Mesendoderm (in vitro differentiated cells): Measurements from ENCODE around the gene CCDC136. TPM values are rescaled to one million over a fixed set of nuclear protein-coding genes. Genes with fewer than 3 reads are reported as not detected.

Experiments used
- DNase-seq: peaks from one replicate; pipeline ENCODE4 v3.0.0; 2013
- H2AK5ac ChIP-seq: 2 replicates; pipeline ENCODE4 v1.6.1; 2013; ENCODE audit warnings: low read length, inconsistent platforms
- H2BK120ac ChIP-seq: 2 replicates; pipeline ENCODE4 v1.6.1; 2013; ENCODE audit warnings: low read depth, mild to moderate bottlenecking, low read length, moderate library complexity, mixed read lengths
- H2BK15ac ChIP-seq: replicated peaks from 2 replicates; pipeline ENCODE4 v1.6.1; 2013; ENCODE audit warnings: low read depth, mild to moderate bottlenecking, moderate library complexity
- H2BK5ac ChIP-seq: 2 replicates; pipeline ENCODE4 v1.6.1; 2013; ENCODE audit warnings: low read length, inconsistent platforms
- H3K18ac ChIP-seq: 2 replicates; pipeline ENCODE4 v1.6.1; 2013; ENCODE audit warnings: mild to moderate bottlenecking, low read length, mixed read lengths
- H3K23ac ChIP-seq: one replicate; pipeline ENCODE4 v1.6.1; 2013; ENCODE audit warnings: low read length
- H3K27ac ChIP-seq: 2 replicates; pipeline ENCODE4 v1.5.1; 2013; ENCODE audit warnings: low read depth, mild to moderate bottlenecking, inconsistent platforms, low read length, moderate library complexity
- H3K27me3 ChIP-seq: 2 replicates; pipeline ENCODE4 v1.6.1; 2013; ENCODE audit warnings: low read length, control low read depth, mild to moderate bottlenecking, inconsistent platforms; ENCODE audit not compliant: insufficient read depth, poor library complexity
- H3K36me3 ChIP-seq: 2 replicates; pipeline ENCODE4 v1.6.1; 2013; ENCODE audit warnings: low read length, inconsistent platforms; ENCODE audit not compliant: control insufficient read depth, insufficient read depth
- H3K4ac ChIP-seq: one replicate; pipeline ENCODE4 v1.6.1; 2013; ENCODE audit warnings: low read depth, mild to moderate bottlenecking, low read length, moderate library complexity
- H3K4me1 ChIP-seq: 2 replicates; pipeline ENCODE4 v1.6.1; 2013; ENCODE audit warnings: low read depth, low read length, inconsistent platforms; ENCODE audit not compliant: control insufficient read depth
- H3K4me2 ChIP-seq: 2 replicates; pipeline ENCODE4 v1.6.1; 2013; ENCODE audit warnings: low read length
- H3K4me3 ChIP-seq: 2 replicates; pipeline ENCODE4 v1.5.1; 2013; ENCODE audit warnings: mild to moderate bottlenecking, low read length
- H3K56ac ChIP-seq: one replicate; pipeline ENCODE4 v1.6.1; 2013; ENCODE audit warnings: low read length
- H3K79me1 ChIP-seq: 2 replicates; pipeline ENCODE4 v1.6.1; 2013; ENCODE audit warnings: low read length, inconsistent platforms
- H3K79me2 ChIP-seq: 2 replicates; pipeline ENCODE4 v1.6.1; 2013; ENCODE audit warnings: mild to moderate bottlenecking, low read length; ENCODE audit not compliant: control insufficient read depth, insufficient read depth
- H3K9ac ChIP-seq: 2 replicates; pipeline ENCODE4 v1.6.1; 2013; ENCODE audit warnings: low read length, inconsistent platforms
- H4K5ac ChIP-seq: one replicate; pipeline ENCODE4 v1.6.1; 2013; ENCODE audit warnings: low read length
- H4K8ac ChIP-seq: one replicate; pipeline ENCODE4 v1.6.1; 2013; ENCODE audit warnings: low read depth, mild to moderate bottlenecking, control low read depth, low read length, moderate library complexity
- WGBS: extraction: QIAGEN DNeasy Blood & Tissue Kit; methylation state at CpG from one replicate; pipeline ENCODE4 v1.1.7; 2013; ENCODE audit warnings: low lambda C conversion rate, missing lambda C conversion rate; ENCODE audit not compliant: insufficient coverage; ENCODE audit errors: extremely low coverage; 5-methylcytosine and 5-hydroxymethylcytosine counted together
- polyA plus RNA-seq, 2 experiments: library from polyadenylated mRNA; stranded (reverse); fragments of 200-250 nt; gene quantifications; one replicate each; pipeline ENCODE4 v1.2.3, GENCODE V29; 2013

The CCDC136 gene
- 7.6 TPM for polyA plus RNA-seq (2013, experiment 1 of 2)
- polyA plus RNA-seq (2013, experiment 2 of 2), result 6.9 TPM

DNA sequence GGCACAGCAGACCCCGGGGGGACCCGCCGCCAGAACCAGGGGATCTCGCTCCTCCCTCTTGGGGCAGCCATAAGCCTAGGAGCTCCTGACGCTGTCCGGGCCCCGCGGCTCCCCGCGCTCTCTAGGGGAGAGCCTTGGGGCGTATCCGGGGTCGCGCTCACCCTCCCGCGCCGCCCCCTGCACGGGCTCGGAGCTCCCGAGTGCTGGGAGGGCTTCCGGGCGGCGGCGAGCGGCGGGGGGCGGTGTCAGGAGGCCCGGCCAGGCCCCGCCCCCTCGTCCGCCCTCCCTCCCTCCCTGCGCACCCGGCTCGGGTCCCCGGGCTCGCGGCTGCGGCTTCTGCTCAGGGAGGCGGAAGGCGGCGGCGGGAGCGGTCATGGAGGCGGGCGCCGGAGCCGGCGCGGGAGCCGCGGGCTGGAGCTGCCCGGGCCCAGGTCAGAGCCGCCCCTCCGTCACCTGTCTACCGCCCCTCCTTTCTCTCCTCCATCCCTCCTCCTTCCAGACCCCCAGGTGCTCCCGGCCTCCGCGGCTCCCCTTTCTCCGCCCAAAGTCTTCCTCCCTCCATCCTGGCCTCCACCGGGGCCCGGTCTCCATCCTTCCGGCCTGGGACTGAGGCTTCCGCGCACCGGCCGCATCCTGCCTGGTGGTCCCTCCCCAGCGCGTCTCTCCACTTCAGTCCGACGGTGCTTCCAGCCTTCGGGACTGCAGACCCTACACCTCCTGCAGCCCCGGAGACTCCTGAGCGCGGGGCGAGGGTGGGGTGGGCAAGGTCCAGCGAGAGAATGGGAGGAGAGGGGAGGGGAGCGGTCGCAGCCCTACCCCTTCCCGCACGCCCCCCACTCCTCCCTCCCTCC lies at the start of gene CCDC136:
CCDC136 (plus strand) TSS at position 848 of the 851 bp plus-strand sequence. CDS start 444 bp downstream, outside the sequence.
- no peak within 1 kb of the TSS for H3K27ac ChIP-seq
- DNase-seq, result peak; percentile 68
- H3K56ac ChIP-seq, result peak within 1 kb of the TSS; percentile 87
- no peak within 1 kb of the TSS for H3K23ac ChIP-seq
- H2AK5ac ChIP-seq, result no peak within 1 kb of the TSS
- H2BK15ac ChIP-seq, result no peak within 1 kb of the TSS
- H3K4me1 ChIP-seq, result no peaks in the 10 kb centered on the region
- no peaks in the 10 kb centered on the region for H3K79me2 ChIP-seq
- H3K36me3 ChIP-seq, result no peaks in the 10 kb centered on the region
- peak within 1 kb of the TSS; percentile 64 for H3K18ac ChIP-seq
- H2BK120ac ChIP-seq, result no peak within 1 kb of the TSS
- no peaks in the 10 kb centered on the region for H3K27me3 ChIP-seq
- no peak within 1 kb of the TSS for H4K5ac ChIP-seq
- WGBS, result no CpG with 5 or more reads among the region's 80 CpGs
- H3K79me1 ChIP-seq, result no peaks in the 10 kb centered on the region
- H3K4me2 ChIP-seq, result peak within 1 kb of the TSS; percentile 96
- peak within 1 kb of the TSS; percentile 83 for H3K4me3 ChIP-seq
- peak within 1 kb of the TSS; percentile 78 for H3K9ac ChIP-seq
- H3K4ac ChIP-seq, result peak within 1 kb of the TSS; percentile 25
- H4K8ac ChIP-seq, result no peak within 1 kb of the TSS
- peak within 1 kb of the TSS; percentile 63 for H2BK5ac ChIP-seq

DNA sequence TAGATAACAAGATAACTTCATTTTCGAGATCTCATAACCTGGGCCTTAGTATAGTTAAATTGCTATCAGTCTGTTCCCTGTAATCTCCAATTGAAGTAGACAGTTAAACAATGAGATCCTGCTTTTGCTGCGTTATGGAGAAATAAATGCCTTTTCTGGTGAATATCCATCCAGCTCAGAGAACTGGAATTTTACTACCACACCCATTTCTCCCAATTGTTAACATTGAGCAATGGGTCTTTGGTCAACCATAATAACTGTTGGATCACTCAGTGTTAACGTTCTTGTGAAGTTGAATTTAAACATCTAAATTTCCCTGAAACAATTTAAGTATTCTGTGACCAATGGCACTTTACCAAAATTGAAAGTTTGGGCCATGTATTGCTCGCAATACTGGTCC lies 49.6 kb upstream of the CCDC136 start:
- Histone ChIP-seq H3K79me1 (peaks cover 12% of the 10 kb centered on the region), H3K23ac (no peak overlapping the region), H3K18ac (no peak overlapping the region), H4K5ac (no peak overlapping the region), H3K4me3 (no peak overlapping the region), H3K27me3 (no peaks in the 10 kb centered on the region), H4K8ac (no peak overlapping the region), H3K56ac (no peak overlapping the region), H2BK5ac (no peak overlapping the region), H3K4ac (no peak overlapping the region), H2AK5ac (no peak overlapping the region), H3K36me3 (no peaks in the 10 kb centered on the region), H3K9ac (no peak overlapping the region), H3K27ac (no peak overlapping the region), H3K79me2 (peaks cover 68% of the 10 kb centered on the region), H3K4me2 (no peak overlapping the region), H2BK15ac (no peak overlapping the region), H2BK120ac (no peak overlapping the region), H3K4me1 (peaks cover 2% of the 10 kb centered on the region)
- DNase-seq, result no peak
- WGBS, result no CpG with 5 or more reads among the region's 4 CpGs

- WGBS, result no CpG with 5 or more reads among the region's 7 CpGs
- Histone ChIP-seq H3K18ac (no peak overlapping the region), H2AK5ac (no peak overlapping the region), H2BK5ac (no peak overlapping the region), H3K27me3 (no peaks in the 10 kb centered on the region), H3K4me1 (peaks cover 2% of the 10 kb centered on the region), H3K36me3 (no peaks in the 10 kb centered on the region), H3K4me3 (no peak overlapping the region), H3K27ac (no peak overlapping the region), H3K79me1 (peaks cover 16% of the 10 kb centered on the region), H3K56ac (no peak overlapping the region), H3K23ac (no peak overlapping the region), H3K4me2 (no peak overlapping the region), H4K5ac (no peak overlapping the region), H2BK120ac (no peak overlapping the region), H3K4ac (no peak overlapping the region), H4K8ac (no peak overlapping the region), H3K79me2 (peaks cover 74% of the 10 kb centered on the region), H3K9ac (no peak overlapping the region), H2BK15ac (no peak overlapping the region)
- no peak for DNase-seq
Observed at GRCh38 chr7:128743112-128743772, 48.5 kb upstream of the CCDC136 start.

GRCh38 chr7:128744366-128744905 lies 47.3 kb upstream of the CCDC136 start:
- Histone ChIP-seq H4K8ac (no peak overlapping the region), H3K4me2 (no peak overlapping the region), H3K4me1 (peaks cover 2% of the 10 kb centered on the region), H3K79me2 (peaks cover 75% of the 10 kb centered on the region), H3K36me3 (peaks cover 6% of the 10 kb centered on the region), H2BK5ac (no peak overlapping the region), H2BK15ac (no peak overlapping the region), H2BK120ac (no peak overlapping the region), H3K18ac (no peak overlapping the region), H3K27me3 (no peaks in the 10 kb centered on the region), H3K9ac (no peak overlapping the region), H3K4ac (no peak overlapping the region), H4K5ac (no peak overlapping the region), H3K23ac (no peak overlapping the region), H3K4me3 (no peak overlapping the region), H3K56ac (no peak overlapping the region), H2AK5ac (no peak overlapping the region), H3K79me1 (peaks cover 19% of the 10 kb centered on the region), H3K27ac (no peak overlapping the region)
- no CpG with 5 or more reads among the region's 2 CpGs for WGBS
- DNase-seq, result no peak

DNA sequence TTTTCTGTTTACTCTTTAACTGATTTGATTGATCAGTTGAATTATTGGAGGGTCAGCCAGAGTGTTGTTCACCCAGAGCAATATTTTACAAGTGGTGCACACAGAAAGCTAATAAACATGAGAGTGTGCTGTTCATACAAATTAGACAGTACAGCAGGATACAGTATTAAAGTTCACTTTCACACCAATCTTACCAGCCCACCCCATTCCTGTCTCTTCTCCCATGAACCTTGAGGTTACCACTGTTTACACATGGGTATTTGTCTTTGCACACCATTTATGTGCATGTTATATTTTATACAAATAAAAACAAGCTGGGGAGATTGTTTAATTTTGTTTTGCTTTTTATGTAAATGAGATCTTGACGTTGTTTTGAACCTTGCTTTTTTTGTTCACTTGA lies 46.1 kb upstream of the CCDC136 start:
- Histone ChIP-seq H4K8ac (no peak overlapping the region), H2BK5ac (no peak overlapping the region), H3K18ac (no peak overlapping the region), H3K9ac (no peak overlapping the region), H2BK120ac (no peak overlapping the region), H3K23ac (no peak overlapping the region), H2BK15ac (no peak overlapping the region), H3K4ac (no peak overlapping the region), H3K4me2 (no peak overlapping the region), H3K27me3 (no peaks in the 10 kb centered on the region), H3K79me1 (peaks cover 16% of the 10 kb centered on the region), H4K5ac (no peak overlapping the region), H3K27ac (no peak overlapping the region), H3K4me3 (no peak overlapping the region), H2AK5ac (no peak overlapping the region), H3K4me1 (peaks cover 2% of the 10 kb centered on the region), H3K56ac (no peak overlapping the region), H3K36me3 (peaks cover 6% of the 10 kb centered on the region), H3K79me2 (peaks cover 63% of the 10 kb centered on the region)
- WGBS, result no CpG with 5 or more reads among the region's 1 CpG
- DNase-seq, result no peak
